Activated T-helper 9 cell treated with anti-CD3 and anti-CD28 coated beads, Interleukin-2, amount 50 U/mL, for 16 hours (primary cell): Measurements from ENCODE around the gene RASA3.
"Not testable (repeated sequence)": the region's sequence is repeated elsewhere in the genome, so short reads cannot be mapped to it uniquely, and the experiment has no call there.

ENCODE experiments used
- DNase-seq: peaks from one replicate; pipeline ENCODE4 v3.0.0-alpha.2; 2020; ENCODE audit warnings: low read depth

RASA3 gene

DNA sequence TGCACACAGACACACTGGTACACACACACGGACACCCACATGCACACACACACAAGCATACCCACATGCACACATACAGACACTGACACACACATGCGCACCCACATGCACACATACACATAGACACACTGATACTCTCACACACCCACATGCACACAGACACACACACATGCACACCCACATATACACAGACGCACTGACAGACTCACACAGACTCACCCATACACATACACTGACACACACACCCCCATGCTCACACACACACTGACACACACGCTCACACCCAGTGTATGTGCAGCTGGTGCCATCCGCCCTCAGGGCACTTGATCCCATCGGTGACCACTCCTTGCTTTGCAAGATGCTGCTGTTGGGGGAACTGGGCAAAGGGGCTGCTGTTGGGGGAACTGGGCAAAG is 9.7 kb upstream of the RASA3 start:
- DNase-seq = no peak

DNA sequence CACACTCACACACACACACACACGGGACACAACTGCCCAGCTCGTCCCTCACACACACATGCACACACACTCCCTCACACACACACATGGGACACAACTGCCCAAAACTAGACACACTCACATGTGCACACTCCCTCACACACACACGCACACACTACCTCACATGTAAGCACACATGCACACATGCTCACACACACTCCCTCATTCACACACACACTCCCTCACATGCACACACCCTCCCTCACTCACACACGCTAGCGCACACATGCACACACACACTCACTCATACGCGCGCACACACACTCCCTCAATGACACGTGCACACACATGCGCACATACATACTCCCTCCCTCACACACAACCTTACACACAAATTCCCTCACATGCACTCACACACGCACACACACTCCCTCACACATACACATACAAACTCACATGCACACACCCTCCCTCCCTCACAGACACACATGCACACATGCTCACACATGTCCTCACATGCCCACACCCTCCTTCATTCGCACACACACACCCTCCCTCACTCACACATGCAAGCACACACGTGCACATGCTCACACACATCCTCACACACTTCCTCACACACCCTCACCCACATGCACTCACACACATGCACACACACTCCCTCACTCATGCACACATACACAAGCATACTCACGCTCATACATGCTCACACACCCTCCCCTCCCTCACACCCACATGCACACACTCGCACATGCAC is 9.0 kb upstream of the RASA3 start:
- DNase-seq = no peak

DNA sequence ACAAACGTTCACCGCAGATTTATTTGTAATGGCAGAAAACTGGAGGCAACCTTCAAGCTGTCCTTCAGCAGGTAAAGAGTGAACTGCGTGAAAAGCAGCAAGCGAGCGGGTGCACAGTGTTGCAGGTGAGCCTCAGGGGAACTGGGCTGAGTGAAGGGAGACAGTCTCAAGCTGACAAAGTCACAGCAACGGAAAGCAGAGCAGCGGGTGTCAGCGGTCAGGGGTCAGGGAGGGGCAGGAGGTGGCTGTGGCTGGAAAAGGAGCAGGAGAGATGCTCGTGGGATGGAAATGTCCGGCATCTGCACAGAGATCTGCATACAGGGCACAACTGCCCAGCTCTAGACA is 8.5 kb upstream of the RASA3 start:
- DNase-seq = no peak

DNA sequence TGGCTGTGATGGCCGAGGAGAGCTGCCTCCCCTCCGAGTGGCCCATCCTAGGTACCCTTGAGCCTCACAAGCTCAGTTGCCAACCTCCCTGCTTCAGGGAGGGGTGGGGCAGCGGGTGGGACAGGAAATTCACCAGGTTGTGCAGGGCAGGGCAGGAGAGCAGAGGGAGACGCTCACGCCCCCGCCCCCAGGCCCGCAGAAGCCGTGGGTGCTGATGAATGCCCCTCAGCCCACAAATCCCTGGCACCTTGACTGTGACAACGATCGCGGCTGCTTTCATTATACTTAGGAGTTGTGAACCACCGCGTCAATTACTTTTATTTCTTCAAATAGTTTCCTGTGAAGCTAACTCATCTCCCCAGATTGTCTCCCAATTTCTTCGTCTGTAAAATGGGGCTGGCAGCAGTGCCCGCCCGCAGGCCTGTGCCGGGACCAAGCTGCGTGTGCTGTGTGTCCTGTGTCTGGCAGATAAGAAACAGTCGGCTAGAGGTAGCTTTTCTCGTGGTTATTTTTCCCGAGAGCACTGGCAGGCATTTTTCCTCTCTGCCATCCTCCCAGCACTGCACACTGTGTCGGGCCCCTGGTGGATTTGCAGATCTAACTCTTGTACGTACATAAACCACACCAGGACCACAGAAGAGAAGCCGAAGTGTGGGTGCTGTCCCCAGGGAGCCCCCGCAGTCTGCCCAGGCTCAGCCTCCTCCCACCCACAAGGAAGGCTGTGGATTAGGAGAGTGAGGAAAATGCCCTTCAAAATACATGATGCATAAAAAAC is 7.9 kb upstream of the RASA3 start:
- peak; percentile 31 for DNase-seq

DNA sequence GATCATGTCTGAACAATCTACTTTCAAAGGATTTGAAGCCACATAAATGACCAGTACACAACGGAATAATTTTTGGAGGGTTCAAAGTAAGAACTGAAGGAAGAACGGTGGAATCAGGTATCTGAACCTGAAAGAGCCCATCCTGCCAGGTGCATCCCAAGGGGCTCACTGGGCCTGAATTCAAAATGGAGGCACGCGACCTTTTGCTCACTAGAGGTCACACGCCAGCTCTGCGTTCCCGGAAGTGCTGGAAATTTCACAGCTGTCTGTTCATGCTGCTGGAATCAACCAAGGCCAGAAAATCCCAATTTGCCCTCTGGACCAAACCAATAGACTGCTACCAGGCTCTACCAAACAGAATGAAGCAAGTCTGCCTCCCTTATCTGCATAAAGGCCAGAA is 4.2 kb upstream of the RASA3 start:
- DNase-seq = no peak

DNA sequence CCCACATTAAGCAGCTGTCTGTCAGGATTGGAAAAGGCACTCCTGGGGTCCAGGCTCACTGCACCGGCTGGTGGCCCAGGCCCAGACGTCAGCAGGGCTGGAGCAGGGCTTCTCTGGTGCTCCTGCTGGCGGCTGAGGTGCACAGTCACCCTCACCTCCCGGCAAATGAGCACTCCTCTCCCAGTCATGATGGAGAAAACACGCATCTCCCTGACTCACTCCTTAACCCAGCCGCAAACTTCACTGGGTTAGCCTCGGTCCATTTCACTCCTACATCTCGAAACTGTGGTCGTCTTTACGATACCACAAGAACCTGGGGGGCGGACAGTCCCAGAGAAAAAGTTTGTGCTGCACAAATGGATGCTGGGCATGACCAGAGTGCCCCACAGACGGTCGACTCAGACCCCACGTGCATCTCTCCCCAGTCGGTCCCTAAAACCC is 3.3 kb upstream of the RASA3 start:
- no peak for DNase-seq

DNA sequence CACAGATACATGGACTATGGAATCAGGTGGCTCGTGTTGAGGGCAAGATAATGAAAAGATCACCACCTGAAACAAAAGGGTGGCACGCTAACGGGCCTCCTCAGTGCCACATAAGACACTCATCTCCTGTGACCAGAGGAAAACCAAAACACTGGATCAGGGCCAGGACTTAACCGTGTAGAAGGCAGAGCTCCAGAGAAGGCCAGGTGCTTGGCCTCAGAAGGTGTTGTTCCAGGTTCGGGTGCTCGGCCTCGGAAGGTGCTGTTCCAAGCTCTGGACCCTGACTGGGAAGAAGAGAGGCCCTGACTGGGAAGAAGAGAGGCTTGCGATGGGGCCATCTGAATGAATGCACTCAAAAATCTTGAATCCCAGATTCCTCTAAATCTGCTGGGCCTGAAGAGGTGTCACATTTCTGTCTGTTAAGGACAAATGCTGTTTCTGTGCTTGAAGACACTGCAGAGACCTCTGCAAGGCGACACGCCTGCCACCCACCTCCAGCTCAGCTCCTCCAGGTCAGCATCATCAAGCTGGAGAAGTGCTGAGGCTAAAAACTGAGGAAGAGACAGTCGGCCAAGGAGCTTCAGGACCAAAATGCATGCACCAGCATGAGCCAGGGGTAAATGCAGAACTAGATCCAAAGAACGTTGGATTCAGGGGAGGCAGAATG is 2.7 kb upstream of the RASA3 start:
- DNase-seq = no peak

DNA sequence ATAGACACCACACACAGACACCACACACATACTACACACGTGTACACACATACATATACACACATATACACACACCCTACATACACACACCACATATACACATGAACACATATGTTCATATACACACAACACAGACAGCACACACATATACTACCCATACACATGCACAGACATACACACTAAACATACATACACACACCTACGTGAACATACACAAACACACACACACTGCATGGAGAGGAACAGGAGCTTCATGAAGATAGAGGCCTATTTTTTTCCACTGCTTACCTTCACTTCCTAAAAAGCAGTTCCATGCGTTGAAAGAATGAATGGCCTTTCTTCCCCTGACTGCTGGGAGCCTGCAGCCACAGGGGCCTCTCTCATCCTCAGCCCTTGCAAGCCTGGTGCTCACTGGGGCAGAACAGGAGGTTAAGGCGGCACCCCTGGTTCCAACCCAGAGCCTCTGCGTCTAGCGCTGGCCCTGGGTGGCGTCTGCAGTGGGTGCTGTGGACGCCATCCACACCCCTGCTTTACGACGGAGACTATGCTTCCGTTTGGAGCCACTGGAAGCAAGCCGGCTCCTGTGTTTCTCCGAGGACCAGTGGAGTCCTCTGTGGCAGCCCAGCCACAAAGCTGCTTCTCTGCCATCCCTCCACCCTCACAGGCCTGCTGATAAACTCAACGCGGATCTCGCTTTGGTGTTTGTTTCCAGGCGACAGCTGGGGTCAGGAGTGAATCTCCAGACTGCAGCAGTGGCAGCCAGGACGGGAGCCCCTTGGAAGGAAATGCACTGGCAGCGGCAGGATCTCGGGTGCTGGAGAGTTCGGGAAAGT is 1.9 kb upstream of the RASA3 start:
- no peak for DNase-seq

DNA sequence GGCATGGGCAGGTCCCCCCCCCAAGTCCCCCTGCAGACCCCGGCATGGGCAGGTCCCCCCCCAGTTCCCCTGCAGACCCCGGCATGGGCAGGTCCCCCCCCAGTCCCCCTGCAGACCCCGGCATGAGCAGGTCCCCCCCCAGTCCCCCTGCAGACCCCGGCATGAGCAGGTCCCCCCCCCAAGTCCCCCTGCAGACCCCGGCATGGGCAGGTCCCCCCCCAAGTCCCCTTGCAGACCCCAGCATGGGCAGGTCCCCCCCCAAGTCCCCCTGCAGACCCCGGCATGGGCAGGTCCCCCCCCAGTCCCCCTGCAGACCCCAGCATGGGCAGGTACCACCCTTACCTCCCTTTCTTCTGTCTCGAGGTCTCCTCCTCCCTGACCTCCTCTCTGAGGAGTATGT is 1.1 kb upstream of the RASA3 start:
- DNase-seq = not testable (repeated sequence)

DNA sequence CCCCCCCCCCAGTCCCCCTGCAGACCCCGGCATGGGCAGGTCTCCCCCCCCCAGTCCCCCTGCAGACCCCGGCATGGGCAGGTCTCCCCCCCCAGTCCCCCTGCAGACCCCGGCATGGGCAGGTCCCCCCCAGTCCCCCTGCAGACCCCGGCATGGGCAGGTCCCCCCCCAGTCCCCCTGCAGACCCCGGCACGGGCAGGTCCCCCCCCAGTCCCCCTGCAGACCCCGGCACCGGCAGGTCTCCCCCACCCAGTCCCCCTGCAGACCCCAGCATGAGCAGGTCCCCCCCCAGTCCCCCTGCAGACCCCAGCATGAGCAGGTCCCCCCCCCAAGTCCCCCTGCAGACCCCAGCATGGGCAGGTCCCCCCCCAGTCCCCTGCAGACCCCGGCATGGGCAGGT is 703 bp upstream of the RASA3 start:
- not testable (repeated sequence) for DNase-seq

DNA sequence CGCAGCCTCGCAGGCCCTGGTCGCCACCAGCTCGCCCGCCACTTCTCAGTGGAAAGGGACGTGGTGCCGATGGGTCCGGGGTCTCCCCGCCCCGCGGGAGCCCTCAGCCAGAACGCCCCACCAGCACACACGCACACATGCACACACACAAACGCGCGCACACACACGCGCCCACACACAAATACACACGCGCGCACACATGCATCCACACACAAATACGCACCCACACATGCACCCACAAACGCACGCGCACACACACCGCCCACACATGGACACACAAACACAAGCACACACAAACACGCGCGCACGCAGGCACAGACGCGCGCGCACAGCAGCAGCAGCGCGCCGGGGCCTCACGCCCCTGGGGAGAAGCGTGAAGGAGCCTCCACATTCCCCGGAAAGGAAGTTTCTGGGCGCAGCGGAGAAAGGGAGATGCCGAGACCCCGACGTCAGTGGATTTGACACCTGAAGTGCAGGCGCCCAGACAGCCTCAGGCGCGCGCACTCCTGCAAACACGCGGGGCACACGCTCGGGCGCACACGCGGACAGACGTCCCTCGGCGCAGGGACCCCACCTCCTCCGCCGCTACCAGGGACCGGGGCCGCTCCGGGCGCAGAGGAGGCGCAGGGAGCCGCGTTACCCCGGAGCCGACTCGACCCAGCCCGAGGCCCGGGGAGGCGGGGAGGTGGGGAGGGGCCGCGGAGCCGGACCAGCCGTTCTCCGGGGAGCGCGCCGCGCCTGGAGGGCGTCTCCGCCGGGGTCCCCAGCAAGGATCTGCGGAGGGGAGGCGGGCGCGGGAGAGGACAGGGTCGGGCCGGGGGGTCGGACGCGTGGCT is 622 bp downstream of the RASA3 start:
- DNase-seq = no peak

DNA sequence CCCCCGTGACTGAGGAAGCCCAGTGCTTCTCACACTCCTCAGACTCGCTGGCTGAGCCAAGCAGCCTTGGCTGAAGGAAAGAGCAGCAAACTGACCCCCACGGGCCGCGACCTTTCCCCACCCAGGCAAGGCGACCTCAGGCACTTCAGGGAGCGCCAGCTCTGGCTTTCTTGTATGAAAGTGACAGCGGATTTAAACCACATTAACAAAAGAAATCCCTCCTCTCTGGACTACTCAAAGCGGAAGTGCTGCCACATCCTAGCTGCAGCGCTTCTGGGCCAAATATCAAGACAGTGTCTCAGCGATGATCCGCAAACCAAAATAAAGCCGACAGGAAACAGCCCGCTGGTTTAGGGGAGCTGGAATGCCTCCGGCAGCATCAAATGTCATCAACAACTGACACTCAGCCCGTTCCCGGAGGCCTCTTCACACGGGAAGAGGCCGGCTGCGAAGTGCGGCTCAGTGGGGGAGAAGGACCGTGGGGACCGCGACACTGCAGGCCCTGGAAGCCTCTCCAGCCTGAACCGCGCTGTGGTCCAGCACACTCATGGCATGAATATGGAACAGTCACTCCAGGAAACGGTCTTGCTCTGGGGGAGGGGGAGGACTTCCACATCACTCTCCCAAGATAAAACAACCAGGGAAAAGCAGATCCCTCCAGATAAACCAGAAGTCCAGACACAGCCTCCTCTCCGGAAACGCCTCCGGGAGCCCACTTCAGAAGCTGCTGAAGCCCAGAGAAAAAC is 1.4 kb downstream of the RASA3 start:
- no peak for DNase-seq

DNA sequence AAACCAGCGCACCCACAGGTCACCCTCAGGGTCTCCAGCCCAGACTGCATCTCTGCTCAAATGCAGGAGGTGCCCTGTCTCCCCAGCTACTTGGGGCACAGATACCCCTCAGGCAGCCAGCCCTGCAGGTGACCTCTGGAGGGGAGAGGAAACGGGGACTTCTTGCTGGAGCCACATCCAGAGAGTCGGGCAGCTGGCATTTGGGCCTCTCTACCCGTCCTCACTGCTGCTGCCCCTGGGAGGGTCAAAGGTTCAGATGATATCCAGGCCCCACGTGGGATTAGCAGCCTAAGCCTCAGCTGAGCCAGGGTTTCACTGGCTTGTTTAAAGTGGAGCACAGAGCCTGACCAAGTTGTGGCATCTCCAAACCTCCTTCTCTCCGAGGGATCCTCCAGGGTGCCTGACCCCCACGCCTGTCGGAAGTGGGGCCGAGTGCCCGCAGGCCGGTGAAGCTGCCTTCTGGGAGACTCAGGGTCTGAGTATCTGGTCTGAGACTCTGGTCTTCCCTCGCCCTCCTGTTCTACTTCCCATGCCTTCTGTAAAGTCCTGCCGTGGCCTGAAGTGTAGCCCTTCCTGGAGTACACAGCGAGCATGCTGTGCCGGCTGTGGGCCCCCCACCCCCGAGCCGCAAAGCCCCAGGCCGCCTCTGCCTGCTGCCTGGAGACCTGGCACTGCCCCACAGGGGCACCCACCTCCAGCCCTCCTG is 2.1 kb downstream of the RASA3 start:
- no peak for DNase-seq

DNA sequence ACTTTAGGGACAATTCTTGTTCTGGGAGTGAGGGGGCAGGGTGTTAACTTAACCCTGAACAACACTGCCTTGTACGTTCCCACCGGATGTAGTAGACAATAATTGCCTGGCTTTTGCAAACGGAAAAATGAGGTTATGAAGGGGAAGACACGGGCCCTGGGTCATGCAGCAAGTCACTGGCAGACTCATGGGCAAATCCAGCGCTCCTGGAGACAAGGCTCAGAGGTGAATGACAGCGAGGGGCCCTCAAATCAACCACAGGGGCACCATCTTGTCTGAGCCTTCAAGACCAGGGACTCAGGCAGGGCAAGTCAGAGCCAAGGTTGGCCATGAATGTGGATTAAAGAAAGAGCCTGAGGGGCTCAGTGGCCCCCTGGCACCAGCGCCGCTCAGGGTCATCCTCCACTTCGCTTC is 2.8 kb downstream of the RASA3 start:
- no peak for DNase-seq

DNA sequence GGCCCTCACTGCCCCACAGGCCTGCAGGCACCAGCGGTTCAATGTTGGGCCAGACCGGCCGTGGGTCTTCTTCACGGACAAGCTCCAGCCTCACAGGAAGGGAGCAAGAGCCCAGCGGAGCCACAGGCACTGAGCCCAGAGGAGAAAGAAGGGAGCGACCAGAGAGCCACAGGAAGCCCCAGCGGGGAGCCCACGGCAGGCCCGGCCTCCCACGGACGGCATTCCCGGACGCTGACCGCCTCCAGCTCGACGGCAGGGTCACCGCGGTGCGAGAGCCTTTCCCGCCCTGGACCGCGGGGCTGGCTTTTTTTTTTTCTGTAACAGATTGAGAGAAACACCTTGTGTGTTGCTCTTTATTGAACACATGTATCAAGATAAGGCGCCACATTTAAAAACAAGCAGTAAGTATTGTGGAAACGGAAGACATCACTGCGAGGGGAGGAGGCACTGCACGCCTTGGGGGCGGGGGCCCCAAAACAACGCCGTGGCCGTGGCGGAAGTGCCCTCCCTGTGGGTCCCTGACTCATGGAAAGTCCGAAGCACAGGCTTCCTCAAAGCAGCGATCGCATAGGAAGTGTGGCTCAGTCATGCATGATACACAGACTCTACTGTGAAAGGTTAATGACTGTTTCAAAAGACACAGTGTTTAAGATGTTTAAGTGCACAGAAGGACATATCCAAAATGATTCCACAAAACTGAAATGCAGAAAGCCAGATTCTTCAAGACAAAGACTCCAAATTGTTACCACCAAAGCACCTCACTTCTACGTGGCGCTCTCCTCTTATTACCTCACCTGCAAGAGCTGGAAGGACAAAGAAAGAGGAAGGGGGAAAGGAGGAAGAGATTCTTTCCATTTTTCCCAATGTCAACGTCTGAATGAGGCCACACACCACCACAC is 3.5 kb downstream of the RASA3 start:
- peak; percentile 89 for DNase-seq

DNA sequence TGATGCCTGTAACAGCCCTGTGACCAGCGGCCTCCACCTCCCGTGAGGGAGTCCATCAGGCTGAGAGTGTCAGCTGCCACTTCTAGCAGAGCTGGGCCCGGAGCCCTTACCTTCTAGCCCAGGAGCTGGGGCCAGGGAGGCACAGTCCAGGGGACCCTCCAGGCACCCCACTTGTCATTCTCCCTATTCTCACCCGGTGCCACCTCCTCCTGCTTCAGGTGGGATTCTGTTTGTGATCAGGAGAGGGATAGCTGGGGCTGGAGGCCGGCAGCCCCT is 4.1 kb downstream of the RASA3 start:
- DNase-seq = no peak

DNA sequence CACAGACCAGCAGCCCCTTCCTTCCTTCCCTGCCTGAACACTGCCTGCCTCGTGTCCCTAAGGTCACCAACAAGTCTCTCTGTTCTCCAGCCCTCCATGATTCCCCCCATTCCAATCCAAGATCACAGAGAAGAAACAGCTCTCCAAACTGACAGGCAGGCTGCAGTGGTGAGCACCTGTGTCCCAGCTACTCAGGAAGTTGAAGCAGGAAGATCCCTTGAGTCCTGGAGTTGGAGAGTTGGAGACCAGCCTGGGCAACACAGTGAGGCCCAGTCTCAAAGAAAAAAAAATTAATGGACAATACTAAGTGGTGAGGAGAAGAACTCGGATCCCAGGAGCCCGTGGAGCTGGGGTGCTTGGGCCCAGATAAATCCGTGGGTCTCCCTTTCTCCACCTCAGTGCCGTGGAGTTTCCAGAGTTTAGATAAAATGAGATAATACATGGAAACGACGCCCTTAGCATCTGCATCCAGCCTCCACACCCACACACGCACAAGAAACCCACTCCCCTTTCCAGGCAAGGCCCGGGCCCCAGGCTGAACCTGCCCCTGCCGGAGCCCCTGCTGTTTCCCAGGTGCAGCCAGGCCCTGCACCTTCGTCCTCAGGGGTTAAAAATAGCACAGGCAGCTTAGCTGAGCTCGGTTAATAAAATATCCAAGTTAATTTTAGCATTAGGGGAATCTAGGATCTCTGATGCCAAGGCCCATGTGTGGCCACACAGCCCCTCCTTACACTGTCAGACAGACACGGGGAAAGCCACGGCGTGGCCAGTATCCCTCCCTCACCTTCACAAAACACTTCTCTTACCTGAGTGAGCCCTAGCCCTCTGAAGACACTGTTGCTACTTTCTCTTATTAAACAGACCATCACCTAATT is 4.7 kb downstream of the RASA3 start:
- DNase-seq = no peak

DNA sequence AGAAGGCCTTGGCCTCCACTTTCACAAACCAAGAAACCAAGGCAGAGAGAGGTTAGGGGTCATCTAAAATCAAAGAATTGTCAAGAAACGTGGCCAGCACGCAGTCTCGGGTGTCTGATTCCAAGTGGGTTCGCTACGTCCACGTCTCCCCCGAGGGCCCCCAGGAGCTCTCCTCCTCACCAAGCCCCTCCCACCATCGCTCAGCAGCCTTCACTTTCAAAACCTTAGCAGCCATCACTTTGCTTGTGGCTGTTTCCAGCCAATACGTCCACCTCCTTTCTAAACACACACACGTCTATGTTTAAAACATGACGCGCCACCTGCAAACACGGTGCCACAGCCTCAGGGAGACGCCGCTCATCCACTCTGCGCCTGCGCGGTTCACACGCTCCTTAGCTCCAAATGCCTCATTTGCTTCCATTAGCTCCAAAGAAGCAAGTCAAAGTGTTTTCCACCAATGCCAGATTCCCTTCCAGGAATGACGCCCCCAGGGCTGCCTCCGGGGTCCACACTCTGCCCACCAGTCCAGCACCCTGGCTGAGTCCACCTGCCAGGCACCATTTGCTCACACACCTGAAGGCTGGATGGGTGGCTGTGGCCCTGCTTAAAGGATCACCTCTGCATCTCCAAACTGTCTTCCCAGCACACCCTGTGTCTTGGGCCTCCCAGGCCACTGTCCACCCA is 5.5 kb downstream of the RASA3 start:
- no peak for DNase-seq
